ENCODE results near the gene FAM89B.

Gene FAM89B

DNA sequence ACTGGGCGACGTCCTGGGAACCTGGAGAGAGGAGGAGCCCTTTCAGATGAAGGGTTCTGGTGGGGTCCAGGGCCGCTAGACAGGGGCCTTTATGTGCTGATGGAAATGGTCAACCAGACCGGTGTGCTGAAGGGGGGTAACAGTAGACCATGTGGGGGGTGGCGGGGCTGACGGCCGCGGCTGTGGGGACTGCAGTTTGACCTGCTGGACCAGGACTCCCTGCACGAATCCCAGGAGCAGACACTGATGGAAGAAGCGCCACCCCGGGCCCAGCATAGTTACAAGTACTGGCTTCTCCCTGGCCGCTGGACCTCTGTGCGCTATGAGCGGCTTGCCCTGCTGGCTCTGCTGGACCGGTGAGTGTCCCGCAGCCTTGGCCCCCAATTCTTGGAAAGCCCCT lies 49.7 kb downstream of the FAM89B start:
- H3K36me3 ChIP-seq (ENCODE audit: low read length): no peaks in the 10 kb centered on the region

DNA sequence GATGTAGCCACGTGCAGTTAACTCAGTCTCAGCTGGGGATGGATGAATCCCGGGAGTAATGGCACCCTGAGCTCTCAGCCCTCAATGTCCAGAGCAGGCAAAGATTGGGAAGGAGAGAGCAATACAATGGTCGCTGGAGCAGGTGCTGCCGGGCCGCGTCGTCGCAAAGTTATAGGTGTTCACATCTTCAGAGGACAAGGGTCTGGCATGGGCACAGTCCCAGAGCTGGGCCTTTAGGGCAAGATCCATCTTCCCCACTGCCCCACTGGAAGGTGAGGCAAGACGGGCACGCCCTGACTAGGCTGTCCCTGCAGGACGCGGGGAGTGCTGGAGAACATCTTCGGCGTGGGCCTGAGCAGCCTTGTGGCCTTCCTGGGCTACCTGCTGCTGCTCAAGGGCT lies 50.8 kb downstream of the FAM89B start:
- H3K9me3 ChIP-seq (ENCODE audit: insufficient read depth, low read length): no peaks in the 10 kb centered on the region
- no peaks in the 10 kb centered on the region for H3K9me2 ChIP-seq (replicated peaks; ENCODE audit: insufficient read depth, low read length)
- H3K9ac ChIP-seq (ENCODE audit: low read length): no peak overlapping the region
- H3K27me3 ChIP-seq (ENCODE audit: low read length): no peaks in the 10 kb centered on the region
- H3K36me3 ChIP-seq (ENCODE audit: low read length): no peaks in the 10 kb centered on the region
- H3K79me2 ChIP-seq (ENCODE audit: insufficient read depth, low read length): 0 out of 2 replicates have a peak, but pooled peaks cover 6% of the 10 kb centered on the region
- H3K4me2 ChIP-seq (ENCODE audit: low read depth, low read length, poor library complexity, severe bottlenecking): no peak overlapping the region
- no peak overlapping the region for H3K27ac ChIP-seq (ENCODE audit: low read depth, low read length)
- H4K20me1 ChIP-seq (ENCODE audit: low read depth, low read length): no peaks in the 10 kb centered on the region
- no peak overlapping the region for H3K4me3 ChIP-seq (ENCODE audit: insufficient read depth, low read length, poor library complexity, severe bottlenecking)
- H2AFZ ChIP-seq (ENCODE audit: low read depth, low read length, severe bottlenecking): no peak overlapping the region
- TF ChIP-seq, protein P1, sequence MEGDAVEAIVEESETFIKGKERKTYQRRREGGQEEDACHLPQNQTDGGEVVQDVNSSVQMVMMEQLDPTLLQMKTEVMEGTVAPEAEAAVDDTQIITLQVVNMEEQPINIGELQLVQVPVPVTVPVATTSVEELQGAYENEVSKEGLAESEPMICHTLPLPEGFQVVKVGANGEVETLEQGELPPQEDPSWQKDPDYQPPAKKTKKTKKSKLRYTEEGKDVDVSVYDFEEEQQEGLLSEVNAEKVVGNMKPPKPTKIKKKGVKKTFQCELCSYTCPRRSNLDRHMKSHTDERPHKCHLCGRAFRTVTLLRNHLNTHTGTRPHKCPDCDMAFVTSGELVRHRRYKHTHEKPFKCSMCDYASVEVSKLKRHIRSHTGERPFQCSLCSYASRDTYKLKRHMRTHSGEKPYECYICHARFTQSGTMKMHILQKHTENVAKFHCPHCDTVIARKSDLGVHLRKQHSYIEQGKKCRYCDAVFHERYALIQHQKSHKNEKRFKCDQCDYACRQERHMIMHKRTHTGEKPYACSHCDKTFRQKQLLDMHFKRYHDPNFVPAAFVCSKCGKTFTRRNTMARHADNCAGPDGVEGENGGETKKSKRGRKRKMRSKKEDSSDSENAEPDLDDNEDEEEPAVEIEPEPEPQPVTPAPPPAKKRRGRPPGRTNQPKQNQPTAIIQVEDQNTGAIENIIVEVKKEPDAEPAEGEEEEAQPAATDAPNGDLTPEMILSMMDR (IDR thresholded peaks at IDR 0.05; ENCODE audit: insufficient read depth, low read length, poor library complexity, severe bottlenecking): no peak
- TF ChIP-seq EZH2phosphoT487 (conservative IDR thresholded peaks at IDR 0.05; ENCODE audit: low read length): no peak
- no peaks in the 10 kb centered on the region for H3F3A ChIP-seq (ENCODE audit: insufficient read depth)

More for the DNA sequence above, 49.7 kb downstream of the FAM89B start:
- H3K9me3 ChIP-seq (ENCODE audit: insufficient read depth, low read length): no peaks in the 10 kb centered on the region
- H3K9me2 ChIP-seq (replicated peaks; ENCODE audit: insufficient read depth, low read length): no peaks in the 10 kb centered on the region
- no peak overlapping the region for H3K4me3 ChIP-seq (ENCODE audit: insufficient read depth, low read length, poor library complexity, severe bottlenecking)
- no peak overlapping the region for H3K27ac ChIP-seq (ENCODE audit: low read depth, low read length)
- H3K27me3 ChIP-seq (ENCODE audit: low read length): no peaks in the 10 kb centered on the region
- no peaks in the 10 kb centered on the region for H3F3A ChIP-seq (ENCODE audit: insufficient read depth)
- no peak overlapping the region for H3K4me2 ChIP-seq (ENCODE audit: low read depth, low read length, poor library complexity, severe bottlenecking)
- H2AFZ ChIP-seq (ENCODE audit: low read depth, low read length, severe bottlenecking): no peak overlapping the region
- no peaks in the 10 kb centered on the region for H4K20me1 ChIP-seq (ENCODE audit: low read depth, low read length)
- H3K79me2 ChIP-seq (ENCODE audit: insufficient read depth, low read length): peaks cover 17% of the 10 kb centered on the region
- no peak for TF ChIP-seq EZH2phosphoT487 (conservative IDR thresholded peaks at IDR 0.05; ENCODE audit: low read length)
- TF ChIP-seq, protein P1 (IDR thresholded peaks at IDR 0.05; ENCODE audit: insufficient read depth, low read length, poor library complexity, severe bottlenecking): no peak
- no peak overlapping the region for H3K9ac ChIP-seq (ENCODE audit: low read length)

Data from SU-DHL-6 (cell line).